H1 (cell line): ENCODE results near the gene TUBGCP3. TPM values are rescaled to one million over a fixed set of nuclear protein-coding genes. Genes with fewer than 3 reads are reported as not detected.

ENCODE experiments used
- CTCF ChIA-PET: fragments of 300-600 bp; sonication (Branson Sonifier 250); formaldehyde crosslinking; loops from one replicate; lab custom pipeline; 2021; ENCODE audit not compliant: partially characterized antibody; lab: Charles Lee
- POLR2A ChIA-PET: fragments of 300-600 bp; sonication (Branson Sonifier 250); formaldehyde crosslinking; loops from one replicate; lab custom pipeline; 2021; ENCODE audit warnings: inconsistent platforms; ENCODE audit not compliant: partially characterized antibody; lab: Charles Lee
- DNase-seq, 2 experiments: peaks; one replicate each; pipeline versions ENCODE4 v3.0.0 to v3.0.0-alpha.2; 2010 to 2022; ENCODE audit warnings: low spot score in 2 of 2, low read depth in 1 of 2, mixed read lengths in 1 of 2
- FAIRE-seq: peaks from 2 replicates; lab custom pipeline; 2011; peaks lifted over from hg19 to GRCh38; lab: Jason Lieb, UNC
- H2AFZ ChIP-seq: 2 replicates; pipeline ENCODE4 v1.8.1; 2012; ENCODE audit warnings: low read length, inconsistent platforms
- H2AK5ac ChIP-seq: 2 replicates; pipeline ENCODE4 v1.6.1; 2013; ENCODE audit warnings: low read depth, low read length
- H2BK120ac ChIP-seq: replicated peaks from 2 replicates; pipeline ENCODE3; 2013; ENCODE audit warnings: low read depth, low read length, inconsistent platforms
- H2BK12ac ChIP-seq: 2 replicates; pipeline ENCODE4 v1.6.1; 2013; ENCODE audit warnings: low read depth, low read length
- H2BK15ac ChIP-seq: 2 replicates; pipeline ENCODE4 v1.6.1; 2013; ENCODE audit warnings: low read length
- H2BK20ac ChIP-seq: 2 replicates; pipeline ENCODE4 v1.6.1; 2013; ENCODE audit warnings: low read length
- H2BK5ac ChIP-seq: 2 replicates; pipeline ENCODE4 v1.6.1; 2013; ENCODE audit warnings: low read depth, low read length
- H3K14ac ChIP-seq: 2 replicates; pipeline ENCODE4 v1.6.1; 2013; ENCODE audit warnings: inconsistent platforms; ENCODE audit not compliant: insufficient read length
- H3K18ac ChIP-seq: 2 replicates; pipeline ENCODE4 v1.6.1; 2013; ENCODE audit warnings: low read length; ENCODE audit errors: extremely low read depth
- H3K23ac ChIP-seq: 2 replicates; pipeline ENCODE4 v1.6.1; 2013; ENCODE audit warnings: inconsistent platforms; ENCODE audit not compliant: insufficient read length
- H3K23me2 ChIP-seq: 2 replicates; pipeline ENCODE4 v1.6.1; 2013; ENCODE audit warnings: low read depth, low read length
- H3K27ac ChIP-seq: 2 replicates; pipeline ENCODE4 v1.6.1; 2011; ENCODE audit warnings: low read depth, low read length, inconsistent platforms
- H3K27me3 ChIP-seq, 4 experiments: replicated peaks in 1 of 4; 1 replicate in 1 of 4; 2 replicates in 3 of 4; pipeline versions ENCODE4 v1.6.1 to v1.8.1; 2011 to 2013; ENCODE audit warnings: low read length in 3 of 4, mild to moderate bottlenecking in 3 of 4, inconsistent platforms in 2 of 4, mixed read lengths in 2 of 4, moderate library complexity in 1 of 4; ENCODE audit not compliant: control insufficient read depth in 3 of 4, insufficient read depth in 3 of 4; ENCODE audit errors: extremely low read depth in 1 of 4
- H3K36me3 ChIP-seq, 4 experiments: 2 replicates each; pipeline versions ENCODE4 v1.6.1 to v1.8.1; 2011 to 2013; ENCODE audit warnings: mild to moderate bottlenecking in 4 of 4, low read length in 3 of 4, moderate library complexity in 2 of 4, control low read depth in 1 of 4, inconsistent platforms in 1 of 4; ENCODE audit not compliant: insufficient read depth in 4 of 4, control insufficient read depth in 2 of 4
- H3K4ac ChIP-seq: replicated peaks from 2 replicates; pipeline ENCODE3; 2013; ENCODE audit warnings: low read length, low read depth, mixed read lengths, inconsistent platforms; ENCODE audit not compliant: insufficient read length
- H3K4me1 ChIP-seq, 4 experiments: replicated peaks in 1 of 4; 1 replicate in 1 of 4; 2 replicates in 3 of 4; pipeline versions ENCODE4 v1.6.1 to v1.8.1; 2011 to 2013; ENCODE audit warnings: low read length in 3 of 4, inconsistent platforms in 2 of 4, mixed read lengths in 1 of 4; ENCODE audit not compliant: insufficient read depth in 4 of 4, control insufficient read depth in 3 of 4
- H3K4me2 ChIP-seq, 2 experiments: 2 replicates each; pipeline versions ENCODE4 v1.6.1 to v1.8.1; 2011 to 2013; ENCODE audit warnings: low read depth in 2 of 2, low read length in 2 of 2, control low read depth in 1 of 2, inconsistent platforms in 1 of 2, mild to moderate bottlenecking in 1 of 2; ENCODE audit not compliant: insufficient read depth in 1 of 2
- H3K4me3 ChIP-seq, 4 experiments: fragments of 200-600, 300-600 bp in 1 of 4; sonication (generic), shearing (Covaris generic), sonication (Bioruptor Twin) in 1 of 4; 2 replicates each; pipeline versions ENCODE4 v1.5.1 to v1.8.1; 2011 to 2016; ENCODE audit warnings: low read length in 4 of 4, low read depth in 3 of 4, control low read depth in 2 of 4, inconsistent platforms in 2 of 4, mild to moderate bottlenecking in 2 of 4, mixed read lengths in 1 of 4, moderate library complexity in 1 of 4; ENCODE audit not compliant: insufficient read depth in 2 of 4; ENCODE audit errors: extremely low read depth in 1 of 4
- H3K56ac ChIP-seq: replicated peaks from 2 replicates; pipeline ENCODE3; 2013; ENCODE audit warnings: low read depth, mild to moderate bottlenecking, mixed read lengths, low read length, inconsistent platforms; ENCODE audit not compliant: insufficient read length
- H3K79me1 ChIP-seq: 2 replicates; pipeline ENCODE4 v1.6.1; 2013; ENCODE audit warnings: low read depth, low read length, control low read depth
- H3K79me2 ChIP-seq, 2 experiments: 2 replicates each; pipeline versions ENCODE4 v1.6.1 to v1.8.1; 2012 to 2013; ENCODE audit warnings: low read length in 2 of 2, mild to moderate bottlenecking in 2 of 2, inconsistent platforms in 1 of 2; ENCODE audit not compliant: insufficient read depth in 2 of 2, control insufficient read depth in 1 of 2
- H3K9ac ChIP-seq, 4 experiments: replicated peaks in 1 of 4; 1 replicate in 1 of 4; 2 replicates in 3 of 4; pipeline versions ENCODE4 v1.6.1 to v1.8.1; 2011 to 2013; ENCODE audit warnings: low read depth in 3 of 4, low read length in 3 of 4, control low read depth in 2 of 4, mild to moderate bottlenecking in 2 of 4, moderate library complexity in 2 of 4, inconsistent platforms in 1 of 4; ENCODE audit errors: extremely low read depth in 1 of 4
- H3K9me3 ChIP-seq, 2 experiments: 2 replicates each; pipeline versions ENCODE4 v1.6.1 to v1.8.1; 2012 to 2013; ENCODE audit warnings: mild to moderate bottlenecking in 2 of 2, moderate library complexity in 2 of 2, control low read depth in 1 of 2, inconsistent platforms in 1 of 2, low read depth in 1 of 2, low read length in 1 of 2, mixed read lengths in 1 of 2; ENCODE audit not compliant: insufficient read depth in 2 of 2
- H4K20me1 ChIP-seq, 2 experiments: replicated peaks in 1 of 2; 2 replicates each; pipeline versions ENCODE3 to v1.8.1; 2011 to 2013; ENCODE audit warnings: inconsistent platforms in 2 of 2, low read length in 2 of 2, mild to moderate bottlenecking in 1 of 2; ENCODE audit not compliant: insufficient read depth in 2 of 2, control insufficient read depth in 1 of 2
- H4K5ac ChIP-seq: 2 replicates; pipeline ENCODE4 v1.6.1; 2013; ENCODE audit warnings: low read length, low read depth, mixed read lengths, inconsistent platforms; ENCODE audit not compliant: insufficient read length
- H4K8ac ChIP-seq: 2 replicates; pipeline ENCODE4 v1.8.0; 2013; ENCODE audit warnings: mild to moderate bottlenecking, moderate library complexity, low read length, inconsistent platforms; ENCODE audit not compliant: insufficient read depth; ENCODE audit errors: extremely low read depth
- H4K91ac ChIP-seq: replicated peaks from 2 replicates; pipeline ENCODE3; 2013; ENCODE audit warnings: low read length, mixed read lengths, inconsistent platforms; ENCODE audit not compliant: insufficient read length
- ASH2L ChIP-seq: fragments of 200-600, 300-600 bp; sonication (generic); IDR thresholded peaks from one replicate; pipeline ENCODE4 v1.7.1; 2017; ENCODE audit warnings: low read length
- EGR1 ChIP-seq: IDR thresholded peaks from 2 replicates; pipeline ENCODE4 v1.6.1; 2011; ENCODE audit warnings: low read depth, low read length, borderline replicate concordance
- EZH2 ChIP-seq: fragments of 200-600 bp; sonication (generic); IDR thresholded peaks from 2 replicates; pipeline ENCODE4 v1.7.1; 2012; ENCODE audit warnings: low read depth, mild to moderate bottlenecking, moderate library complexity, low read length, inconsistent platforms; ENCODE audit not compliant: severe bottlenecking
- JUND ChIP-seq: IDR thresholded peaks from 2 replicates; pipeline ENCODE4 v1.6.1; 2011; ENCODE audit warnings: mild to moderate bottlenecking, improper control_type of control experiment, low read length
- KDM1A ChIP-seq: fragments of 200-600, 300-600 bp; sonication (generic); IDR thresholded peaks from 2 replicates; pipeline ENCODE4 v1.7.1; 2016; ENCODE audit warnings: mild to moderate bottlenecking, low read length, borderline replicate concordance
- KDM5A ChIP-seq: fragments of 200-600 bp; IDR thresholded peaks from 2 replicates; pipeline ENCODE4 v1.7.1; 2012; ENCODE audit warnings: mild to moderate bottlenecking, low read length, inconsistent platforms, mixed read lengths
- POU5F1 ChIP-seq: IDR thresholded peaks from 2 replicates; pipeline ENCODE4 v1.6.1; 2011; ENCODE audit warnings: low read depth, mild to moderate bottlenecking, low read length, moderate library complexity
- RFX5 ChIP-seq: IDR thresholded peaks from 2 replicates; pipeline ENCODE4 v1.6.1; 2011; ENCODE audit warnings: low read depth, low read length, improper control_type of control experiment, borderline replicate concordance
- SP4 ChIP-seq: IDR thresholded peaks from 2 replicates; pipeline ENCODE4 v1.6.1; 2012; ENCODE audit warnings: low read length, inconsistent platforms
- SRF ChIP-seq: IDR thresholded peaks from 2 replicates; pipeline ENCODE4 v1.6.1; 2011; ENCODE audit warnings: mild to moderate bottlenecking, low read depth, low read length, moderate library complexity
- WGBS, 2 experiments: shearing (Covaris generic) in 1 of 2; methylation state at CpG; one replicate each; pipeline versions ENCODE4 v1.1.6 to v1.1.7; 2013 to 2015; ENCODE audit warnings: low lambda C conversion rate in 2 of 2, mixed read lengths in 2 of 2, inconsistent platforms in 1 of 2, low coverage in 1 of 2, missing lambda C conversion rate in 1 of 2; ENCODE audit not compliant: insufficient replicate concordance in 2 of 2, insufficient coverage in 1 of 2, insufficient read length in 1 of 2; ENCODE audit errors: extremely low coverage in 1 of 2, missing lambda C conversion rate in 1 of 2; 5-methylcytosine and 5-hydroxymethylcytosine counted together
- polyA plus RNA-seq, 7 experiments: library from polyadenylated mRNA; depleted of rRNA in 3 of 7; stranded (reverse) in 5 of 7; unstranded in 2 of 7; fragments of >200 nt in 5 of 7; fragments of 200-250 nt in 2 of 7; gene quantifications; 1 replicate in 5 of 7; 2 replicates in 1 of 7; 4 replicates in 1 of 7; pipeline versions ENCODE4 v1.2.1 to v1.2.3, GENCODE V29; 2011 to 2013; ENCODE audit warnings: missing spikeins in 2 of 7, mixed read lengths in 2 of 7
- total RNA-seq: library from RNA; stranded (reverse); fragmentation: NEBNext Ultra II Directional; extraction: Animal tissue kit (Norgen Biotek cat#: 25700); gene quantifications from 2 replicates; pipeline ENCODE4 v1.2.1, GENCODE V29; 2021

Gene TUBGCP3
- total and polyA plus RNA-seq, 2 of the 8 experiments (the other 6 are each of a cell fraction or from before 2014, with no cell fraction given) = 27.0 to 31.7 TPM

- no peak overlapping the region for H2BK12ac ChIP-seq
- no peak overlapping the region for H3K27ac ChIP-seq
- CTCF ChIA-PET = no interaction called here
- H2BK15ac ChIP-seq = no peak overlapping the region
- no peak overlapping the region for H2BK20ac ChIP-seq
- no peak overlapping the region for H2AK5ac ChIP-seq
- no peaks in the 10 kb centered on the region for H3K9me3 ChIP-seq
- no peak overlapping the region for H3K4me3 ChIP-seq
- H4K5ac ChIP-seq = no peak overlapping the region
- H4K20me1 ChIP-seq = peaks cover 2 to 8% of the 10 kb centered on the region in 2 experiments
- POLR2A ChIA-PET = no interaction called here
- TF ChIP-seq SRF = no peak
- TF ChIP-seq KDM5A = no peak
- no peak for TF ChIP-seq ASH2L
- TF ChIP-seq POU5F1 = no peak
- no peak for TF ChIP-seq EGR1
- TF ChIP-seq JUND = no peak
- TF ChIP-seq RFX5 = no peak
- TF ChIP-seq EZH2 = no peak
- no peak for TF ChIP-seq SP4
- TF ChIP-seq KDM1A = no peak
- no peak overlapping the region for H3K56ac ChIP-seq
- no peak overlapping the region for H4K91ac ChIP-seq
- H3K9ac ChIP-seq = no peak overlapping the region
- no peak overlapping the region for H3K23ac ChIP-seq
- H3K18ac ChIP-seq = no peak overlapping the region
- DNase-seq (no peak), FAIRE-seq (no peak)
- peaks cover 7% of the 10 kb centered on the region; the same call in 1 of the 2 replicates for H3K23me2 ChIP-seq
- H3K36me3 ChIP-seq = peaks cover 0 to 6% (median 0%) of the 10 kb centered on the region in 4 experiments; a peak in 2 of 8 replicates
- no peak overlapping the region for H3K4me2 ChIP-seq
- WGBS, 2 experiments = 92% methylated on average over 8 of the region's 8 CpGs; no CpG with 5 or more reads in 1 of the 2 experiments
- no peak overlapping the region for H2AFZ ChIP-seq
- 0 out of 4 replicates have a peak, but pooled peaks cover 0 to 3% of the 10 kb centered on the region in 2 experiments for H3K79me2 ChIP-seq
- no peak overlapping the region for H2BK5ac ChIP-seq
- no peak overlapping the region for H3K4ac ChIP-seq
- H2BK120ac ChIP-seq = no peak overlapping the region
- no peak overlapping the region for H3K14ac ChIP-seq
- no peak overlapping the region for H4K8ac ChIP-seq
- no peaks in the 10 kb centered on the region for H3K4me1 ChIP-seq
- no peaks in the 10 kb centered on the region; the same call in 1 of the 2 replicates for H3K79me1 ChIP-seq
- H3K27me3 ChIP-seq = no peaks in the 10 kb centered on the region
Measured at GRCh38 chr13:112529216-112529615, 58.7 kb downstream of the TUBGCP3 start.
